ENCODE measurements around the gene USP47.

The USP47 gene

DNA sequence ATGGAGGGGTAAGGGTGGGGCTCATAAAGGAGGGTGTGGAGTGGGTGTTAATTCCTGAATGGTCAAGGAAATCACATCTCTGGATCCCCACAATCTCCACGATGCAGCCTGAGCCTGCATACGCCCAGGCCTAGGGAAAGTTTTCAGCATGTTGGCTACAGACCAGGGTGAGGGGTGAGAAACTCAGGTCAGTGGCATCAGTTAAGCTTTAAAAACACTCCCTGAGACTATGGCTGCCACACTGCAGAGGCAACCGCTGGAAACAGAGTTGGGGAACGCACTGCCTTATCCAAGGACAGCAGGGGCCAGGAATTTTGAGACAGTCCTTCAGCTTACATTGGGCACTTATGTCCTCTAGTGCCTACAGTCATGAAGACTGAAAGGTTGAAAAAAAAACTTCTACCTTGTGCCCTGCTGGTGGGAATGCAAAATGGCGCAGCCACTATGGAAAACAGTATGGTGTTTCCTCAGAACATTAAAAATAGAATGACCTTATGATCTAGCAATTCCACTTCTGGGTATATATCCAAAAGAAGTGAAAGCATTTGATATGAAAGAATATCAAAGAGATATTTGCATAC is 147.0 kb downstream of the USP47 start:
- Mint-ChIP-seq H3K4me3 (no peak overlapping the region), H3K36me3 (no peaks in the 10 kb centered on the region), H3K9me3 (ENCODE audit: low read depth) (no peaks in the 10 kb centered on the region), H3K4me1 (ENCODE audit: low read depth) (no peaks in the 10 kb centered on the region), H3K27me3 (no peaks in the 10 kb centered on the region), H3K27ac (no peak overlapping the region)

DNA sequence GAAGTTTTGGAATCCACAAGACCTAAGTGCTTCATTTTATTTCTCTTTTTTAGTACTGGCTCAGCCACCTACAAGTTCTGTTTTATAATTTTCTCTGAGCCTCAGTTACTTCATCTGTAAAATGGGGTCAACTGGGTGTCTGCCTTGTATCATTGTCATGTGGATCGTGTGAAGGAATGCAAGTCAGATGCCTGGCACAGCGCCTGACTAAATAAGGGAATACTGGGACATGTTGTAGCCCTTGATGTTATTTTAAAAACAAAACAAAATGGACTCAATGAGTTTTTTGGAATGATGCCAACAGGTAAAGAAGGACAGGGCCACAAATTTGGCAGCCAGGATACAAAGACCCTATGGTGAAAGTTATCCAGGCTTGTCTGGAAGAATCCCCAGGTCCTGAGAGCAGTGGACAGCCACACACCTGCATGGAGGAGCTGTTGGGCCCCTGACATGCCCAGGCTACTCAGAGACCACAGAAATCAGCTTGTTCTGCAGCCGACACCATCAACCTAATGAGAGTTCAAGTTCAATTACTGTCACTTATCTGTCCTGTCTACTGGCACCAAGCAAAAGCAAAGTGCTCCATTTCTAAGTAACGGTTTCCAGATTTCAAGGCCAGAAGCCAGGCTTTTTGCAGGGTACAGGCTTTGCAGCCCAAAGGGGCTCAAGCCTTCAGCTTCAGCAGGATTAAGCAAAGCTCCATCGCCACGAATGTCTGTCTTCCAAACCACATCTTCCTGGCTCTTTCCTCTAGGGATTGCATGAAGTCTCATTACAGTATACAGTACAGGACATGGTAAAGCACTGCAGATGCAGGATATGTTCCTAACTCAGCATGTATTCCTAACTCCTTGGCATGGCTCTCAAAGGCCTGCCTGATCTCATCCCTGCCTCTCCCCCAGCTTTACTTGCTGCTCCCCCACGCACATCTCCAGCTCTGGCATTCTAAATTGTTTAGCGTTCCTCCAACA is 148.3 kb downstream of the USP47 start:
- Mint-ChIP-seq H3K4me3 (no peak overlapping the region), H3K4me1 (ENCODE audit: low read depth) (no peaks in the 10 kb centered on the region), H3K9me3 (ENCODE audit: low read depth) (no peaks in the 10 kb centered on the region), H3K27ac (no peak overlapping the region), H3K36me3 (no peaks in the 10 kb centered on the region), H3K27me3 (no peaks in the 10 kb centered on the region)

DNA sequence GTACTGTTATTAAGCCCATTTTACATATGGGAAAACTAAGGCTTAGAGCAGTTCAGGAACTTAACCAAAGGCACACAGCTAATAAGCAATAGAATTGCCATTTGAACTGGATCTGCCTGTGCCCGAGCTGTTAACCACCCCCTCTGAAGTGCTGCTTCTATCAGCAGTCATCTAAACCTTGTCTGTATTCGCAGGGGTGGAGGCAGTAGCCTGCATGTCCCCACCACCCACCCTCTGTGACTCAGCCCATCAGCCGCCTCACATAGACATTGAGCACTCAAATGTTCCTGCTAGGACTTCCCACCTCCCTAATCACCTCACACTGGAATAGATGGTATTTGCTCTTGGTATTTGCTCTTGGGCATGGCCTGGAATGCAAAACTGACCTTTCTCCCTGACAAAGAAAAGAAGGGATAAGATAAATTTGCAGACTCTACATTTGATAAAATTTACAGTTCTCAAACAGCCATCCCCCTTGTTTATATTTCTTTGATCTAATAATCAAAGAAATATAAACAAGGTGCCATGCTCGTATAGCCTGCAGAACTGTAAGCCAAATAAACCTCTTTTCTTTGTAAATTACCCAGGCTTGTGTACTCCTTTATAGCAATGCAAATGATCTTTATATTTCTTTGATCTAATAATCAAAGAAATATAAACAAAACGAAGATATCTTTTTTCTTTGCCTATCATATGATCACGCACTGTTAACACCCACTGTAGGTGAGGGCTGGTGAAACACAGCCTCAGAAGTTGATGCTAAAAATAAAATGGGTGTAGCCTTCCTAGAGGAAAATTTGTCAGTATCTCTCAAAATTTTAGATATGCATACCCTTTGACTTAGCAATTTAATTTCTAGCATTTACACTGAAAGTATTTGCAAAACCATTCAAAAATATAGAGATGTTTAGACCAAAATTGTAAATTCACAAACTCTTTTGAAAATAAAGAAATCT is 150.8 kb downstream of the USP47 start:
- Mint-ChIP-seq H3K27me3 (peaks cover 2% of the 10 kb centered on the region), H3K27ac (no peak overlapping the region), H3K9me3 (ENCODE audit: low read depth) (no peaks in the 10 kb centered on the region), H3K4me1 (ENCODE audit: low read depth) (no peaks in the 10 kb centered on the region), H3K36me3 (no peaks in the 10 kb centered on the region), H3K4me3 (no peak overlapping the region)

DNA sequence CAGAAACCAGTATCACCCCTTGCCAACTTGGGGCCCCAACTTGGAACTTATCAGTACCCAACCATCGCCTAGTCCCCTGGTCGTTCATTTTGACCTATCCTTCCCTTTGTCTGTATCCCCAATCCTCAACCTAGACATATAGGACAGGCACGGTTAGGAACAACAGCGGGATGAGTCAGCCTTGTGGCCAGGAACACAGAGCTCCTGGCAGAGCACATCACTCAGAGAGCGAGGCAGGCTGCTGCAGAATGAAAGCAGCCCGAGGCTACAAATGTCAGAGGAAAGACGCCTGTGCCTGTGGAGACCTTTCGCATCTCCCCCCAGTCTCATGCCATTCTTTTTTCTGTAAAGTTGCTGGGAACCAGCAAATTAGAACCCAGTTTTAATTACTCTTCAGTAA is 152.1 kb downstream of the USP47 start:
- Mint-ChIP-seq H3K4me3 (no peak overlapping the region), H3K27ac (no peak overlapping the region), H3K36me3 (no peaks in the 10 kb centered on the region), H3K27me3 (peaks cover 2% of the 10 kb centered on the region), H3K4me1 (ENCODE audit: low read depth) (peaks cover 9% of the 10 kb centered on the region), H3K9me3 (ENCODE audit: low read depth) (no peaks in the 10 kb centered on the region)

DNA sequence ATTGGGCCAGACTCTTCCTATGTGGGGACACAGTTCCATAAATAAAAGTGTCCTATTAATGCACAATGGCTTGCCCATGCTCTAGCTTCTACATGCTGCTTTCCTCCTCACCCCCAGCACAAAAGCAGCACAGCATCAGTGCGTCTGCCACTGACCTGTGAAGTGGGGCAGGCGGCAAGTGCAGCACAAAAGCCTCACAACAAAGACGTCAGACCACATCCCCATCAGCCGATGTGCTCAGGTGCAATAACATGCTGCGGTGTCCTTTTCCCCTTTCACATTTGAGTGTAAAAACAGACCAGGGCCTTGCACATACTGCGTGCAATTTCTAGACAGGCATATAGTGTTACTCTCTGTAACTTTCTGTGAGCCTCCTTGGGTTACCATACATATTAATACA is 153.8 kb downstream of the USP47 start:
- Mint-ChIP-seq H3K27ac (no peak overlapping the region), H3K36me3 (no peaks in the 10 kb centered on the region), H3K9me3 (ENCODE audit: low read depth) (no peaks in the 10 kb centered on the region), H3K4me3 (no peak overlapping the region), H3K27me3 (peaks cover 4% of the 10 kb centered on the region), H3K4me1 (ENCODE audit: low read depth) (peaks cover 9% of the 10 kb centered on the region)

DNA sequence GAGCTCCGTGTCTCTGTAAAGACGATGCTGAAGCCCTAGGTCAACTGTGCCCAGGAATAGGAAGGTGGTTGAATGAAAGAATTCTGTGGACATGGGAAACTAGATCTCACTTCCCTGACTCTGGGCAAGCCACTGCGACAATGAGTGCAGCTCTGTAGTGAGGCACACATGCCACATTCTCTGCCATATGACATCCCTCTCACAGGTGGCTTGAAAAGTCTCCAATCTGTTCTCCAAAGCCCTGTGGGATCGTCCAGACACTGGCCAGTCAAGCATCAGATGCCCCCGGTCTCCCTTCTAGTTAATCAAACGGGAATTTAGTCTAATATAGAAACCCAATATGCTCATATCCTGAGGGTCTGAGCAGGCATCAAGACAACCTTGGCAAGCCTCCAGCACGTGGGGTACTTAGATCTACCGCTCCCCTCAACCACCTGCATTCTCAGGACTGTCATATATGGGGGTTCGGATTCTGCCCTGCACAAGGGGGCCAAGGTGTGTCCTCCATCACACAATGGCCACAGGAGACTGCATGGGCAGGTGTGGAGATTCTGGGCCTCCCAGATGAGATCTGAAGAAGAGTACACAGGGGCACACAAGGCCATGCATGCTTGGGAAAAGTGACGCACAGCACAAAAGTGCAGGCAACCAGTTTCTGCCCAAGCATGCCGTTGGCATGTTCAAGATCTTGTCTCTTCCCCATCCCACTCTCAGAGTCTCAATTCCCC is 154.7 kb downstream of the USP47 start:
- H3K4me1 Mint-ChIP-seq (ENCODE audit: low read depth) = peaks cover 9% of the 10 kb centered on the region
- H3K9me3 Mint-ChIP-seq (ENCODE audit: low read depth) = no peaks in the 10 kb centered on the region
- H3K27ac Mint-ChIP-seq = no peak overlapping the region
- H3K4me3 Mint-ChIP-seq = no peak overlapping the region
- peaks cover 4% of the 10 kb centered on the region for H3K27me3 Mint-ChIP-seq
- H3K36me3 Mint-ChIP-seq = no peaks in the 10 kb centered on the region

DNA sequence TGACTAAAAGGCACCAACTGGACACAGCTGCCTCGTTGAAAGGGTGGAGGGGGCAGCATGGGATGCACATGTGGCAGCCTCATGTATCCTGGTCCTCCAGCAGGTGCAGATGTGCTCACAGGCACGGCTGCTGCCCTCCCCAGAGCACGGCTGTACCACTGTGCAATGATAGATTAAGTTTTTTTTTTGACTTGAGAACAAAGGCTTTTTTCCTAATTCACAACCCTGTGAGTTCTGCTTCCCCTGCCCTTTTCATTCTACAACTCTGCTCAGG is 155.2 kb downstream of the USP47 start:
- Mint-ChIP-seq H3K9me3 (ENCODE audit: low read depth) (no peaks in the 10 kb centered on the region), H3K27ac (no peak overlapping the region), H3K4me1 (ENCODE audit: low read depth) (peaks cover 9% of the 10 kb centered on the region), H3K36me3 (no peaks in the 10 kb centered on the region), H3K27me3 (peaks cover 5% of the 10 kb centered on the region), H3K4me3 (no peak overlapping the region)

DNA sequence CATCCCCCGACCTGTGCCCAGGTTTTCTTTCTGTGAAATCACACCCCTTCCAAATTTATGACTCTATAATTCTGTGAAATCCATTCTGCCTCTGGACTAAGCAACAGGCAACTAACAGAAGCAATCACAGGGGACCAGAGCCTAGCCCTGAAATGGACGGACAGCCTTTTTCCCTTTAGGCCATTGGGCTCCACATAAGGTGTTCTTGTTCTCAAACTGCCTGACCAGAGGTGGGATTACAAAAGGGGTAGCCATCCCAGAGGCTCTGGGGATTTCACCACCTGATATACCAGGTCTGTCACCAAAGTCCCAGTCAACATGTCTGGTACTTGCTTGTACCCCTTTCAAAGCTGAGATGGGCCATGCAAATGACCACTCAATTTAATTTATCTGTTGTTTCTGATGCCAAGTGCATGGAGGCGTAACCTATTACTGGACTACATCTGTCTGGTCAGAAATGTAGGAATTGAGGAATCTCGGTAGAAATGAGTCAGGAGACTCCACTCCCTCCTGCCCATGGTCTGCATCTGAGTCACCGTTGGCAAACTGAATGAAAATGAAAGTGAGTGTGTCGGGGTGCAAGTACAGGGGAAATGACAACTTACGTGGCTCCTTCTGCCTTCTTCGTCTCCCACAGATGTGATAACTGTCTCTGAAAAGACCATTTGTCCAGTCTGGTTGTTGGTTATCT is 156.5 kb downstream of the USP47 start:
- no peak overlapping the region for H3K27ac Mint-ChIP-seq
- H3K36me3 Mint-ChIP-seq = no peaks in the 10 kb centered on the region

DNA sequence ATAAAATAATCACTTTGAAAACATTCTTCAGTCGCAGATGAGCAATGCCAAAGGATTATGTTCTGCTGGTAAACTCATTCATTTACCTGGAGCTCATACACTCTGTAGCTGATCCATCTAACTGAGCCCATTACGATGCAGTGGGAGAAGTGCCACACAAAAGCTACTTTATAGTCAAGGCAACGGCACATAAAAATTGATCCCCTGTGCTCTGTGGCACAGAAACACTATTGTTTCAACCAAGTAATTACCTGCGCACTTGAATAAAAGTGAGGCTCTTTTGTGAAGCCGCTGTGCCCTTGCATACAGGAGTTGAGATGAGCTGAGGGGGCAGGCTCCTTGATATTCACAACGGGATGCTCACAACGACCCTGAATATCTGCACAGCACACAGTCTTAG is 159.4 kb downstream of the USP47 start:
- no peaks in the 10 kb centered on the region for H3K9me3 Mint-ChIP-seq (ENCODE audit: low read depth)
- peaks cover 9% of the 10 kb centered on the region for H3K4me1 Mint-ChIP-seq (ENCODE audit: low read depth)
- H3K27me3 Mint-ChIP-seq = peaks cover 24% of the 10 kb centered on the region
- no peak overlapping the region for H3K27ac Mint-ChIP-seq
- no peak overlapping the region for H3K4me3 Mint-ChIP-seq
- no peaks in the 10 kb centered on the region for H3K36me3 Mint-ChIP-seq

More for the DNA sequence above, 156.5 kb downstream of the USP47 start:
- peaks cover 9% of the 10 kb centered on the region for H3K4me1 Mint-ChIP-seq (ENCODE audit: low read depth)
- peak overlapping the region; percentile 17 for H3K4me3 Mint-ChIP-seq
- H3K27me3 Mint-ChIP-seq = peaks cover 8% of the 10 kb centered on the region
- H3K9me3 Mint-ChIP-seq (ENCODE audit: low read depth) = no peaks in the 10 kb centered on the region

DNA sequence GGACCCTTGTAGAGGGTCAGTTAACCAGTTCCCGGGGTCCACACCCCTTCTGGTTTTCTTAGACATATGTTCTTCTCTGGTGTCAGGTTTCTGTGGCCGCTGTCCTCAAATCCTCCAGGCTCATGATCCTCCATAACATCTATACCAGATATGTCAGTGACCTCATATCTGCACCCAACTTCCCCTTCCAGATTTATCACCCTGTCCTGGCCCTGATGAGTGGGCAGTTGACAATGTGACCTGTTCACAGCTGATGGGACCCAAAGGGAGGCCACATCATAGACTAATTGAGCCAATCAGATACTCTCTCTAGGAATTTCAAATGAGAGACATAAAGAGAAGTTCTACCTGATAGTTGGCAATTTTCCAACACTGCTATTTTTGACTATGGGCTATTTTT is 161.6 kb downstream of the USP47 start:
- H3K4me1 Mint-ChIP-seq (ENCODE audit: low read depth) = peaks cover 10% of the 10 kb centered on the region
- H3K36me3 Mint-ChIP-seq = no peaks in the 10 kb centered on the region
- H3K4me3 Mint-ChIP-seq = no peak overlapping the region
- no peak overlapping the region for H3K27ac Mint-ChIP-seq
- no peaks in the 10 kb centered on the region for H3K9me3 Mint-ChIP-seq (ENCODE audit: low read depth)
- peaks cover 39% of the 10 kb centered on the region for H3K27me3 Mint-ChIP-seq

DNA sequence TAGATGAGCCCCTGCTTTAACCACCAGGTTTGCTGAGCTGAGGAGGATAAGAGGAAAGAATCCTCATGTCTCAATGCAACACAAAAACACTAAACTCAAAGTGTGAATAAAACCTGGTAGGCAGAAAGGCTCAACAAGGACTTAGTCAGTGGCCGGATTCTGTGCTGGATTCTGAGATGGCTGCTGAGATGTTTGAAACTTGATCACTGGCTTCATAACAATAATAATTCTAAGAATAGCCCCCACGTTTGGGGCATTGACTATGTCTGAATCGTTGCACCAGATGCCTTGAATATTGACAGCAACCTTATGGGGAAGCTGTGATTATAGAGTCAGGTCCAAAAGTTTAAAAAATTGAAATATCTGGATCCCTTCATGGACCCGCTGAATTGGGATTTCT is 162.0 kb downstream of the USP47 start:
- no peaks in the 10 kb centered on the region for H3K36me3 Mint-ChIP-seq
- H3K9me3 Mint-ChIP-seq (ENCODE audit: low read depth) = no peaks in the 10 kb centered on the region
- peaks cover 39% of the 10 kb centered on the region for H3K27me3 Mint-ChIP-seq
- no peak overlapping the region for H3K27ac Mint-ChIP-seq
- H3K4me3 Mint-ChIP-seq = no peak overlapping the region
- H3K4me1 Mint-ChIP-seq (ENCODE audit: low read depth) = peaks cover 7% of the 10 kb centered on the region

DNA sequence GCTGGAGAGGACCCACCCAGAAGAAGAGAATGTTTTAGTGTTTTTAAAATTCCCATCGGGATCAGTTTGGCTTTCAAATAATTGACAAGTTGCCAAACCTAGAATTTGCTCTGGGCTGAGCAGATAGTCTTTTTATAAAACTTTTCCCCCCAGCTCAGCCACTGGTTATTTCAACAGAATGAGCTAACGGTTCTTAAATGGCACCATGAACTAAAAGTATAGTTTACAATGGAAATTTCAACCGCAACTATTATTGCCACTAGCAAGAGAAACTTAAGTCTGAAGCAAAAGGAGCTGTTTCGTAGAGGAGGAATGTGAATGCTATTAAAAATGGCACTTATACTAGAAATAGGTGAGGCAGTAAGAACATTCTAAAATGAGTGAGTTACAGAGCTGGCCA is 163.3 kb downstream of the USP47 start:
- Mint-ChIP-seq H3K27me3 (peaks cover 43% of the 10 kb centered on the region), H3K36me3 (no peaks in the 10 kb centered on the region), H3K4me1 (ENCODE audit: low read depth) (peaks cover 13% of the 10 kb centered on the region), H3K4me3 (no peak overlapping the region), H3K9me3 (ENCODE audit: low read depth) (no peaks in the 10 kb centered on the region), H3K27ac (no peak overlapping the region)

DNA sequence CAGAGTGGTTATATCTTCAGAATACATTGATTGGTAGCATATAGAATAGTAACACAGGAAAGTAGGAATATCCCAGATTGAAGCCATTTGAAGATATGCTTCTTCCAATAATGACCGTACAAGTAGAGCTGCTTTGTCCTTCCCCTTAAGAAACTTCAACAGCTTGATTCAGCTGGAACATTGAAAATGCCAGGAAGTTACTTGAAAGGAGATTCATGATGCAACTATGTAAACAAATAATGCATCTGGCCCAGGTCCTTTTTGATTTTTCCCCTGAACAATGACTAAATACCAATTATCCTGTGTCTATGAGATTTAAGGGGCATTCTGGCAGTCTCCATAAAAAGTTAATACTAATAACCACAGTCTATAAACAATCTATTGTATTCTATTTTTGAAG is 163.7 kb downstream of the USP47 start:
- H3K27ac Mint-ChIP-seq = no peak overlapping the region
- peaks cover 13% of the 10 kb centered on the region for H3K4me1 Mint-ChIP-seq (ENCODE audit: low read depth)
- no peaks in the 10 kb centered on the region for H3K36me3 Mint-ChIP-seq
- H3K9me3 Mint-ChIP-seq (ENCODE audit: low read depth) = no peaks in the 10 kb centered on the region
- H3K4me3 Mint-ChIP-seq = no peak overlapping the region
- peaks cover 45% of the 10 kb centered on the region for H3K27me3 Mint-ChIP-seq

DNA sequence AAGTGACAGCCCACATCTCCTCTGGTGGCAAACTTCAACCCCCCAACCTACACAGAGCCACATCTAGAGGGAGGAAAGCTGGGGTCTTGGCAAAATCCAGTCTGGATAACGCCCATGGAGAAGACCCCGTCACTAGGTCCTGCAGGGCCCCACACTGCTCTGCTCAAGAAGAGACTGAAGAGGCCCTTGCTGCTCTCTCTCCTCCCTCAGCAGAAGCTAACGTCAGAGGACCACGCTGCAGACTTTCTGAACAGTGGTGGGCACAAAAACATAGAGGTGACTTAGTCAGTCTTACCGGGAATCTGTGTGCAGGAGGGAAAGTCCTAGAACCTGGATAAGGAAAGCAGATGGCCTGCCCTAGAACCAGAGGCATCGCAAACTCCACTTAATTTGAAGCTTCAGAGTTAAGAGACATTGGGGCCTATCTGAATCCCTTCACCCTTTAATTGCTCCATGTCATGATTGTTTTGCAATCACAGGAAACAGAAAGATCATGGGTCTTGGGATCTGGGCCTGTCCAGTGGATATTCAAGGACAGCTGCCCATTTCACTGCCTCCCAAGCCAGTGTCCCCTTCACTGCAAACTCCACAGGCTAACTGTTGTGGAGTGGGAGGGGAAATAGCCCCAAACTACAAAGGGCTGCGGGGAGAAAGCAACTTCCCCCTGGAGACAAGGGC is 164.9 kb downstream of the USP47 start:
- Mint-ChIP-seq H3K9me3 (ENCODE audit: low read depth) (no peaks in the 10 kb centered on the region), H3K4me3 (peak overlapping the region; percentile 66), H3K27ac (no peak overlapping the region), H3K27me3 (peaks cover 49% of the 10 kb centered on the region), H3K36me3 (no peaks in the 10 kb centered on the region), H3K4me1 (ENCODE audit: low read depth) (peaks cover 14% of the 10 kb centered on the region)

Measured in activated naive CD8-positive, alpha-beta T cell (primary cell).